Measurements from ENCODE around the gene MAP3K15.

- TF ChIP-seq CTCF (IDR thresholded peaks at IDR 0.05) (no peak), POLR2A (IDR thresholded peaks at IDR 0.05) (no peak), POLR2AphosphoS5 (IDR thresholded peaks at IDR 0.05) (no peak), EP300 (IDR thresholded peaks at IDR 0.05; ENCODE audit: low read depth) (no peak)
Measured at GRCh38 chrX:19549838-19550237, 34.5 kb upstream of the MAP3K15 start.
